Psoas muscle (tissue), 8 donors: ENCODE data around the gene ADRB1. TPM values are rescaled to one million over a fixed set of nuclear protein-coding genes. Genes with fewer than 3 reads are reported as not detected.

Experiments used
- ATAC-seq, 4 donors: fragments of 200-7000 bp; cut with Tn5 transposase; one replicate each; pipeline ENCODE4 v1.9.1; 2020; ENCODE audit warnings: moderate library complexity in 3 of 4, mild to moderate bottlenecking in 2 of 4
- DNase-seq, 2 donors: peaks; one replicate each; pipeline ENCODE4 v3.0.0-alpha.2; 2020
- H3K27ac ChIP-seq: fragments of 200-600 bp; one replicate; pipeline ENCODE4 v1.8.0; 2022
- H3K27me3 ChIP-seq, 3 donors: fragments of 200-600 bp in 1 of 3; one replicate each; pipeline versions ENCODE4 v1.6.1 to v1.8.0; 2013 to 2022; ENCODE audit warnings: low read length in 2 of 3, mild to moderate bottlenecking in 2 of 3, moderate library complexity in 1 of 3; ENCODE audit not compliant: insufficient read depth in 3 of 3
- H3K36me3 ChIP-seq, 2 donors: fragments of 200-600 bp in 1 of 2; one replicate each; pipeline versions ENCODE4 v1.6.1 to v1.8.0; 2013 to 2022; ENCODE audit warnings: low read depth in 1 of 2, mild to moderate bottlenecking in 1 of 2, moderate library complexity in 1 of 2; ENCODE audit not compliant: insufficient read depth in 1 of 2
- H3K4me1 ChIP-seq: fragments of 200-600 bp; one replicate; pipeline ENCODE4 v1.8.0; 2022
- H3K4me3 ChIP-seq: fragments of 200-600 bp; one replicate; pipeline ENCODE4 v1.8.0; 2022; ENCODE audit warnings: mild to moderate bottlenecking
- H3K9me3 ChIP-seq: fragments of 200-600 bp; one replicate; pipeline ENCODE4 v1.8.0; 2022
- CTCF ChIP-seq: fragments of 200-600 bp; IDR thresholded peaks from one replicate; pipeline ENCODE4 v1.8.0; 2022; ENCODE audit warnings: antibody characterized with exemption
- WGBS, 3 donors: extraction: QIAGEN DNeasy Blood & Tissue Kit; methylation state at CpG; one replicate each; pipeline versions ENCODE4 v1.1.6 to v1.1.7; 2013; 5-methylcytosine and 5-hydroxymethylcytosine counted together
- intact Hi-C, 2 donors: fragments of 100-400 bp; cut with DNase I; formaldehyde crosslinking; loops; one replicate each; pipeline versions ENCODE4 v1.11.0 to v1.14.2; 2022
- polyA plus RNA-seq, 3 donors: library from polyadenylated mRNA; stranded (reverse); fragments of 200-250 nt; gene quantifications; one replicate each; pipeline ENCODE4 v1.2.3, GENCODE V29; 2013
- total RNA-seq, 4 donors: library from RNA; stranded (reverse); fragmentation: NEBNext Ultra II Directional in 2 of 4; extraction: Animal tissue kit (Norgen Biotek cat#: 25700) in 2 of 4; gene quantifications; one replicate each; pipeline versions ENCODE4 v1.2.1 to v1.2.4, GENCODE V29; 2021 to 2023
- donor health status: healthy with polysubstance abuse.
- donor health status: DM: no; HTN: no; CAD: no; lungs with moderate emphysema.
- donor health status: Bipolar disorder and iron deficiency.
- donor health status: healthy.
- donor health status: DM: yes; HTN: yes; CAD: no.
- donor health status: DM: no; HTN: no; CAD: no.
- donor health status: DM: no; HTN: no; CAD: no.
- donor health status: DM: yes; HTN: yes; CAD: no.

The ADRB1 gene
- total and polyA plus RNA-seq, 7 donors, result 0.03 to 0.40 (median 0.15) TPM; not detected in 1

GRCh38 chr10:114073395-114074186 is 29.9 kb downstream of the ADRB1 start:
- TF ChIP-seq CTCF, result no peak
- ATAC-seq (no peak), DNase-seq (no peak)
- H3K27me3 ChIP-seq, result no peaks in the 10 kb centered on the region
- H3K27ac ChIP-seq, result no peak overlapping the region
- H3K9me3 ChIP-seq, result no peaks in the 10 kb centered on the region
- no peaks in the 10 kb centered on the region for H3K36me3 ChIP-seq
- intact Hi-C loops, result no loop called here
- H3K4me1 ChIP-seq, result no peaks in the 10 kb centered on the region
- no peak overlapping the region for H3K4me3 ChIP-seq
- WGBS, 3 donors, result 66 to 75% (median 73%) methylated on average over 14 of the region's 14 CpGs

- intact Hi-C loops, result no loop called here
- 82 to 87% (median 87%) methylated on average over 6 of the region's 6 CpGs for WGBS, 3 donors
- no peak for DNase-seq
- no peaks in the 10 kb centered on the region for H3K36me3 ChIP-seq
- no peak overlapping the region for H3K4me3 ChIP-seq
- TF ChIP-seq CTCF, result no peak
- no peaks in the 10 kb centered on the region for H3K4me1 ChIP-seq
- H3K27ac ChIP-seq, result no peak overlapping the region
- no peak for ATAC-seq
- no peaks in the 10 kb centered on the region for H3K9me3 ChIP-seq
- H3K27me3 ChIP-seq, result no peaks in the 10 kb centered on the region
Observed at GRCh38 chr10:114075093-114075492, 31.4 kb downstream of the ADRB1 start.

GRCh38 chr10:114077347-114077746 is 33.7 kb downstream of the ADRB1 start:
- ATAC-seq (no peak), DNase-seq (no peak)
- Histone ChIP-seq H3K4me3 (no peak overlapping the region), H3K27me3 (no peaks in the 10 kb centered on the region), H3K36me3 (no peaks in the 10 kb centered on the region), H3K4me1 (no peaks in the 10 kb centered on the region), H3K27ac (no peak overlapping the region), H3K9me3 (no peaks in the 10 kb centered on the region)
- intact Hi-C loops, result no loop called here
- 60 to 80% (median 66%) methylated on average over 1 of the region's 1 CpG for WGBS, 3 donors
- TF ChIP-seq CTCF, result no peak

- TF ChIP-seq CTCF, result no peak
- H3K4me3 ChIP-seq, result no peak overlapping the region
- intact Hi-C loops, result no loop called here
- DNase-seq (no peak), ATAC-seq (no peak)
- WGBS, 3 donors, result 74 to 80% (median 77%) methylated on average over 9 of the region's 9 CpGs
- H3K36me3 ChIP-seq, result no peaks in the 10 kb centered on the region
- H3K27me3 ChIP-seq, result no peaks in the 10 kb centered on the region
- H3K27ac ChIP-seq, result no peak overlapping the region
- no peaks in the 10 kb centered on the region for H3K9me3 ChIP-seq
- no peaks in the 10 kb centered on the region for H3K4me1 ChIP-seq
Observed at GRCh38 chr10:114077815-114078219, 34.2 kb downstream of the ADRB1 start.

- DNase-seq (no peak), ATAC-seq (no peak)
- Histone ChIP-seq H3K27ac (no peak overlapping the region), H3K4me1 (no peaks in the 10 kb centered on the region), H3K27me3 (no peaks in the 10 kb centered on the region), H3K4me3 (no peak overlapping the region), H3K36me3 (no peaks in the 10 kb centered on the region), H3K9me3 (no peaks in the 10 kb centered on the region)
- WGBS, 3 donors, result 84 to 89% (median 86%) methylated on average over 6 of the region's 6 CpGs
- TF ChIP-seq CTCF, result no peak
- intact Hi-C loops, result no loop called here
Observed at GRCh38 chr10:114078346-114078745, 34.7 kb downstream of the ADRB1 start.
